GM12878 (cell line): ENCODE measurements around the gene STEAP2. TPM values are rescaled to one million over a fixed set of nuclear protein-coding genes. Genes with fewer than 3 reads are reported as not detected.

Experiments used
- ATAC-seq: fragments of 200-7000 bp; cut with Tn5 transposase; 3 replicates; pipeline ENCODE4 v1.9.1; 2020; ENCODE audit warnings: mild to moderate bottlenecking, moderate library complexity
- BruUV-seq: library from RNA; stranded (reverse); fragments of 400-500 nt; replicated peaks from 2 replicates; lab custom pipeline; 2021; lab: Mats Ljungman, UMichigan
- CTCF ChIA-PET: fragments of 300-600 bp; sonication (Branson Sonifier 250); formaldehyde crosslinking; extraction: SDS; loops from one replicate; lab custom pipeline; 2021; ENCODE audit warnings: inconsistent platforms; lab: Yijun Ruan, JAX
- POLR2A ChIA-PET: fragments of 350-600 bp; formaldehyde crosslinking; extraction: SDS; loops from one replicate; lab custom pipeline; 2021; ENCODE audit warnings: inconsistent platforms; lab: Charles Lee
- RAD21 ChIA-PET: fragments of 300-600 bp; sonication (Branson Sonifier 250); formaldehyde crosslinking; loops from one replicate; lab custom pipeline; 2023; ENCODE audit warnings: antibody characterized with exemption; ENCODE audit not compliant: unreplicated experiment; lab: Charles Lee
- SMC1A ChIA-PET: fragments of 300-600 bp; sonication (Branson Sonifier 250); formaldehyde crosslinking; loops from one replicate; lab custom pipeline; 2023; ENCODE audit not compliant: unreplicated experiment, uncharacterized antibody; lab: Charles Lee
- DNase-seq: peaks from one replicate; pipeline ENCODE4 v3.0.0-alpha.2; 2011; ENCODE audit warnings: low read depth, low spot score
- FAIRE-seq: peaks from 3 replicates; lab custom pipeline; 2011; peaks lifted over from hg19 to GRCh38; lab: Jason Lieb, UNC
- H2AFZ ChIP-seq: 2 replicates; pipeline ENCODE4 v1.6.0; 2011; ENCODE audit warnings: low read depth, low read length, control low read depth; ENCODE audit not compliant: control insufficient read depth
- H3K27ac ChIP-seq: 2 replicates; pipeline ENCODE4 v1.5.1; 2011; ENCODE audit warnings: control low read depth; ENCODE audit not compliant: control insufficient read depth, insufficient read depth
- H3K27me3 ChIP-seq, 2 experiments: replicated peaks in 1 of 2; 2 replicates each; pipeline versions ENCODE4 v1.6.0 to v1.6.1; 2011; ENCODE audit warnings: low read length in 1 of 2; ENCODE audit not compliant: control insufficient read depth in 2 of 2, insufficient read depth in 2 of 2
- H3K36me3 ChIP-seq, 2 experiments: 2 replicates each; pipeline ENCODE4 v1.5.1; 2011; ENCODE audit warnings: low read length in 1 of 2; ENCODE audit not compliant: control insufficient read depth in 2 of 2, insufficient read depth in 2 of 2
- H3K4me1 ChIP-seq: 2 replicates; pipeline ENCODE4 v1.6.1; 2011; ENCODE audit warnings: mild to moderate bottlenecking, low read length, moderate library complexity, mixed read lengths; ENCODE audit not compliant: control insufficient read depth, insufficient read depth
- H3K4me2 ChIP-seq: 2 replicates; pipeline ENCODE4 v1.6.0; 2011; ENCODE audit warnings: control low read depth; ENCODE audit not compliant: control insufficient read depth, insufficient read depth
- H3K4me3 ChIP-seq: fragments of 200-600 bp; sonication (generic); 2 replicates; pipeline ENCODE4 v1.5.1; 2016
- H3K79me2 ChIP-seq: 2 replicates; pipeline ENCODE4 v1.6.0; 2011; ENCODE audit warnings: low read length; ENCODE audit not compliant: control insufficient read depth, insufficient read depth
- H3K9ac ChIP-seq: 2 replicates; pipeline ENCODE4 v1.8.0; 2011; ENCODE audit warnings: low read length, control low read depth, mixed read lengths; ENCODE audit not compliant: control insufficient read depth, insufficient read depth
- H3K9me3 ChIP-seq: replicated peaks from 3 replicates; pipeline ENCODE4 v1.5.1; 2011; ENCODE audit warnings: mild to moderate bottlenecking, low read length; ENCODE audit not compliant: control insufficient read depth, insufficient read depth
- H4K20me1 ChIP-seq: 2 replicates; pipeline ENCODE4 v1.6.0; 2011; ENCODE audit not compliant: control insufficient read depth, insufficient read depth
- BCL11A ChIP-seq: IDR thresholded peaks from 2 replicates; pipeline ENCODE4 v1.6.1; 2011; ENCODE audit warnings: low read depth, low read length
- DPF2 ChIP-seq: fragments of 450-650 bp; IDR thresholded peaks from 2 replicates; pipeline ENCODE4 v1.6.1; 2017; ENCODE audit warnings: mild to moderate bottlenecking
- KDM1A ChIP-seq: fragments of 200-600 bp; sonication (generic); IDR thresholded peaks from 2 replicates; pipeline ENCODE4 v1.6.1; 2016; ENCODE audit warnings: borderline replicate concordance
- NBN ChIP-seq: fragments of 450-650 bp; IDR thresholded peaks from 2 replicates; pipeline ENCODE4 v1.6.1; 2016
- PAX8 ChIP-seq: fragments of 450-650 bp; IDR thresholded peaks from 2 replicates; pipeline ENCODE4 v1.6.1; 2017; ENCODE audit warnings: mild to moderate bottlenecking, moderate library complexity
- SIN3A ChIP-seq: IDR thresholded peaks from 2 replicates; pipeline ENCODE4 v1.6.1; 2012; ENCODE audit warnings: low read depth, low read length, improper control_type of control experiment
- SMARCA5 ChIP-seq: fragments of 450-650 bp; IDR thresholded peaks from 2 replicates; pipeline ENCODE4 v1.6.1; 2017; ENCODE audit warnings: mild to moderate bottlenecking
- TCF12 ChIP-seq: IDR thresholded peaks from 2 replicates; pipeline ENCODE4 v1.6.1; 2011; ENCODE audit warnings: low read depth, mild to moderate bottlenecking, low read length
- TCF7 ChIP-seq: IDR thresholded peaks from 2 replicates; pipeline ENCODE4 v1.6.1; 2014; ENCODE audit warnings: antibody characterized with exemption, borderline replicate concordance
- ZBED1 ChIP-seq: IDR thresholded peaks from 2 replicates; pipeline ENCODE4 v1.6.1; 2016; ENCODE audit warnings: borderline replicate concordance
- WGBS: methylation state at CpG from one replicate; pipeline ENCODE4 v1.1.6; 2016; ENCODE audit warnings: low lambda C conversion rate; ENCODE audit not compliant: insufficient replicate concordance, insufficient coverage; ENCODE audit errors: missing lambda C conversion rate; 5-methylcytosine and 5-hydroxymethylcytosine counted together
- in situ Hi-C: fragments of 300-500 bp; cut with MboI; formaldehyde crosslinking; loops from 9 replicates; pipeline ENCODE4 v1.14.3; 2018; ENCODE audit warnings: mixed read lengths
- intact Hi-C: fragments of 100-400 bp; cut with micrococcal nuclease; formaldehyde crosslinking; loops from one replicate; pipeline ENCODE4 v1.14.2; 2022; ENCODE audit not compliant: unreplicated experiment
- polyA plus RNA-seq, 11 experiments: library from polyadenylated mRNA; depleted of rRNA in 4 of 11; unstranded in 6 of 11; stranded (reverse) in 5 of 11; fragments of >200 nt; fragmentation: Nextera tagmentation in 4 of 11; fragmentation: Illumina TruSeq in 1 of 11; extraction: Ambion mirVana in 4 of 11; extraction: Trizol in 1 of 11; gene quantifications; 1 replicate in 1 of 11; 2 replicates in 10 of 11; pipeline versions ENCODE4 v1.2.1 to v1.2.3, GENCODE V29; 2011 to 2016; ENCODE audit warnings: inconsistent platforms in 2 of 11, missing spikeins in 2 of 11, low read depth in 1 of 11
- total RNA-seq, 4 experiments: library from RNA; depleted of rRNA in 3 of 4; stranded (reverse); fragments of >200 nt in 3 of 4; fragmentation: Illumina TruSeq in 1 of 4; extraction: Trizol in 1 of 4; gene quantifications; 2 replicates each; pipeline versions ENCODE4 v1.2.1 to v1.2.3, GENCODE V29; 2013 to 2021
- TF ChIP-seq, protein P1 (sequence below): fragments of 450-650 bp; formaldehyde crosslinking; IDR thresholded peaks from 2 replicates; pipeline ENCODE4 v1.4.0; 2022; ENCODE audit warnings: mild to moderate bottlenecking, moderate library complexity
- TF ChIP-seq, protein P2 (sequence below): fragments of 450-650 bp; IDR thresholded peaks from 2 replicates; pipeline ENCODE4 v1.6.1; 2017; ENCODE audit warnings: mild to moderate bottlenecking, low read depth, inconsistent platforms; ENCODE audit not compliant: poor library complexity, severe bottlenecking
- TF ChIP-seq, protein P3 (sequence below): fragments of 150-350 bp; IDR thresholded peaks from 2 replicates; pipeline ENCODE4 v1.6.1; 2016; ENCODE audit warnings: low read depth, low read length
- TF ChIP-seq, protein P4 (sequence below): IDR thresholded peaks from 2 replicates; pipeline ENCODE4 v1.6.1; 2012; ENCODE audit warnings: low read depth, low read length, improper control_type of control experiment

The STEAP2 gene
- total and polyA plus RNA-seq, 10 of the 15 experiments (the other 5 are each of a cell fraction or from before 2014, with no cell fraction given): 0.64 to 17.6 (median 1.8) TPM

DNA sequence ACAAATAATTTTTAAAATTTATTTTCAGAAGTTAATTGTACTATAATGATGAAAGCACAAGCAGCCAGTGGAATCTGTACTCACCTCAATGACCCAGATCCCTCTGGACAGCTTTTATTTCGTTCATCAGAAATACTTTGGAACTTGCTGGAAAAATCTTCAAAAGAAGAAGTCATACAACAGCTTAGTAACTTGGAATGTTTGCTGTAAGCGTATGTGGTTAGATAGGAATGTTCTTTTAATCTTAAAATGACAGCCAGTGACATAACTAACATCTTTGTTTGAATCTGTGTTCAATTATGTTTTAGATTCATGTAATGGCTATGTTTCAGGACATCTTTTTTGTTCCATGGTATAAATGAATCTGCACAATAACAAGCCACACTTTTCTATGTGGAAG, 60.2 kb downstream of the STEAP2 start:
- no peak for FAIRE-seq
- SMC1A ChIA-PET: no interaction called here
- WGBS: 16% methylated on average over 2 of the region's 2 CpGs
- in situ Hi-C loops (no loop called here), intact Hi-C loops (no loop called here)
- H3K9ac ChIP-seq: no peak overlapping the region
- BruUV-seq: no TSS peak
- POLR2A ChIA-PET: no interaction called here
- H3K4me3 ChIP-seq: no peak overlapping the region
- H3K36me3 ChIP-seq: no peaks in the 10 kb centered on the region
- H3K27ac ChIP-seq: no peak overlapping the region
- RAD21 ChIA-PET: interaction anchor here (0.6 to 0.8 kb wide), 3 partner anchors 8 to 156 kb away, joined by 3 read pairs; no protein-coding TSS in a partner anchor
- H3K9me3 ChIP-seq: no peaks in the 10 kb centered on the region
- H4K20me1 ChIP-seq: no peaks in the 10 kb centered on the region
- H3K27me3 ChIP-seq: 0 out of 4 replicates have a peak, but pooled peaks cover 0 to 2% of the 10 kb centered on the region in 2 experiments
- no peak overlapping the region for H2AFZ ChIP-seq
- H3K79me2 ChIP-seq: no peaks in the 10 kb centered on the region
- CTCF ChIA-PET: interaction anchor here (0.8 to 1.1 kb wide), 2 partner anchors 118 to 145 kb away, joined by 3 to 4 read pairs; partner anchors contain the start of gene STEAP1
- no peaks in the 10 kb centered on the region for H3K4me1 ChIP-seq
- no peak for DNase-seq
- H3K4me2 ChIP-seq: no peak overlapping the region
- no peak for ATAC-seq
- TF ChIP-seq ZBED1 (no peak), PAX8 (no peak), TCF12 (no peak), DPF2 (no peak), SMARCA5 (no peak), TCF7 (no peak), NBN (no peak), KDM1A (no peak), BCL11A (no peak), SIN3A (no peak)
- TF ChIP-seq, protein P1, sequence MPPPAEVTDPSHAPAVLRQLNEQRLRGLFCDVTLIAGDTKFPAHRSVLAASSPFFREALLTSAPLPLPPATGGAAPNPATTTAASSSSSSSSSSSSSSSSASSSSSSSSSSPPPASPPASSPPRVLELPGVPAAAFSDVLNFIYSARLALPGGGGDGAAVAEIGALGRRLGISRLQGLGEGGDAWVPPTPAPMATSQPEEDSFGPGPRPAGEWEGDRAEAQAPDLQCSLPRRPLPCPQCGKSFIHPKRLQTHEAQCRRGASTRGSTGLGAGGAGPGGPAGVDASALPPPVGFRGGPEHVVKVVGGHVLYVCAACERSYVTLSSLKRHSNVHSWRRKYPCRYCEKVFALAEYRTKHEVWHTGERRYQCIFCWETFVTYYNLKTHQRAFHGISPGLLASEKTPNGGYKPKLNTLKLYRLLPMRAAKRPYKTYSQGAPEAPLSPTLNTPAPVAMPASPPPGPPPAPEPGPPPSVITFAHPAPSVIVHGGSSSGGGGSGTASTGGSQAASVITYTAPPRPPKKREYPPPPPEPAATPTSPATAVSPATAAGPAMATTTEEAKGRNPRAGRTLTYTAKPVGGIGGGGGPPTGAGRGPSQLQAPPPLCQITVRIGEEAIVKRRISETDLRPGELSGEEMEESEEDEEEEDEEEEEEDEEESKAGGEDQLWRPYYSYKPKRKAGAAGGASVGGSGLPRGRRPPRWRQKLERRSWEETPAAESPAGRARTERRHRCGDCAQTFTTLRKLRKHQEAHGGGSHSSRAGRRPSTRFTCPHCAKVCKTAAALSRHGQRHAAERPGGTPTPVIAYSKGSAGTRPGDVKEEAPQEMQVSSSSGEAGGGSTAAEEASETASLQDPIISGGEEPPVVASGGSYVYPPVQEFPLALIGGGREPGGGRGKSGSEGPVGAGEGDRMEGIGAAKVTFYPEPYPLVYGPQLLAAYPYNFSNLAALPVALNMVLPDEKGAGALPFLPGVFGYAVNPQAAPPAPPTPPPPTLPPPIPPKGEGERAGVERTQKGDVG (CRISPR knock-in tag): no peak
- TF ChIP-seq, protein P2, sequence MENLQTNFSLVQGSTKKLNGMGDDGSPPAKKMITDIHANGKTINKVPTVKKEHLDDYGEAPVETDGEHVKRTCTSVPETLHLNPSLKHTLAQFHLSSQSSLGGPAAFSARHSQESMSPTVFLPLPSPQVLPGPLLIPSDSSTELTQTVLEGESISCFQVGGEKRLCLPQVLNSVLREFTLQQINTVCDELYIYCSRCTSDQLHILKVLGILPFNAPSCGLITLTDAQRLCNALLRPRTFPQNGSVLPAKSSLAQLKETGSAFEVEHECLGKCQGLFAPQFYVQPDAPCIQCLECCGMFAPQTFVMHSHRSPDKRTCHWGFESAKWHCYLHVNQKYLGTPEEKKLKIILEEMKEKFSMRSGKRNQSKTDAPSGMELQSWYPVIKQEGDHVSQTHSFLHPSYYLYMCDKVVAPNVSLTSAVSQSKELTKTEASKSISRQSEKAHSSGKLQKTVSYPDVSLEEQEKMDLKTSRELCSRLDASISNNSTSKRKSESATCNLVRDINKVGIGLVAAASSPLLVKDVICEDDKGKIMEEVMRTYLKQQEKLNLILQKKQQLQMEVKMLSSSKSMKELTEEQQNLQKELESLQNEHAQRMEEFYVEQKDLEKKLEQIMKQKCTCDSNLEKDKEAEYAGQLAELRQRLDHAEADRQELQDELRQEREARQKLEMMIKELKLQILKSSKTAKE: no peak
- TF ChIP-seq, protein P3, sequence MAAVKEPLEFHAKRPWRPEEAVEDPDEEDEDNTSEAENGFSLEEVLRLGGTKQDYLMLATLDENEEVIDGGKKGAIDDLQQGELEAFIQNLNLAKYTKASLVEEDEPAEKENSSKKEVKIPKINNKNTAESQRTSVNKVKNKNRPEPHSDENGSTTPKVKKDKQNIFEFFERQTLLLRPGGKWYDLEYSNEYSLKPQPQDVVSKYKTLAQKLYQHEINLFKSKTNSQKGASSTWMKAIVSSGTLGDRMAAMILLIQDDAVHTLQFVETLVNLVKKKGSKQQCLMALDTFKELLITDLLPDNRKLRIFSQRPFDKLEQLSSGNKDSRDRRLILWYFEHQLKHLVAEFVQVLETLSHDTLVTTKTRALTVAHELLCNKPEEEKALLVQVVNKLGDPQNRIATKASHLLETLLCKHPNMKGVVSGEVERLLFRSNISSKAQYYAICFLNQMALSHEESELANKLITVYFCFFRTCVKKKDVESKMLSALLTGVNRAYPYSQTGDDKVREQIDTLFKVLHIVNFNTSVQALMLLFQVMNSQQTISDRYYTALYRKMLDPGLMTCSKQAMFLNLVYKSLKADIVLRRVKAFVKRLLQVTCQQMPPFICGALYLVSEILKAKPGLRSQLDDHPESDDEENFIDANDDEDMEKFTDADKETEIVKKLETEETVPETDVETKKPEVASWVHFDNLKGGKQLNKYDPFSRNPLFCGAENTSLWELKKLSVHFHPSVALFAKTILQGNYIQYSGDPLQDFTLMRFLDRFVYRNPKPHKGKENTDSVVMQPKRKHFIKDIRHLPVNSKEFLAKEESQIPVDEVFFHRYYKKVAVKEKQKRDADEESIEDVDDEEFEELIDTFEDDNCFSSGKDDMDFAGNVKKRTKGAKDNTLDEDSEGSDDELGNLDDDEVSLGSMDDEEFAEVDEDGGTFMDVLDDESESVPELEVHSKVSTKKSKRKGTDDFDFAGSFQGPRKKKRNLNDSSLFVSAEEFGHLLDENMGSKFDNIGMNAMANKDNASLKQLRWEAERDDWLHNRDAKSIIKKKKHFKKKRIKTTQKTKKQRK: no peak
- TF ChIP-seq, protein P4, sequence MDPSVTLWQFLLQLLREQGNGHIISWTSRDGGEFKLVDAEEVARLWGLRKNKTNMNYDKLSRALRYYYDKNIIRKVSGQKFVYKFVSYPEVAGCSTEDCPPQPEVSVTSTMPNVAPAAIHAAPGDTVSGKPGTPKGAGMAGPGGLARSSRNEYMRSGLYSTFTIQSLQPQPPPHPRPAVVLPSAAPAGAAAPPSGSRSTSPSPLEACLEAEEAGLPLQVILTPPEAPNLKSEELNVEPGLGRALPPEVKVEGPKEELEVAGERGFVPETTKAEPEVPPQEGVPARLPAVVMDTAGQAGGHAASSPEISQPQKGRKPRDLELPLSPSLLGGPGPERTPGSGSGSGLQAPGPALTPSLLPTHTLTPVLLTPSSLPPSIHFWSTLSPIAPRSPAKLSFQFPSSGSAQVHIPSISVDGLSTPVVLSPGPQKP: no peak
